Hepatocyte (in vitro differentiated cells): ENCODE data around the gene PCCA.

ENCODE experiments used
- EZH2 ChIP-seq: fragments of 200-600 bp; sonication (generic); IDR thresholded peaks from 2 replicates; pipeline ENCODE4 v1.6.1; 2016; ENCODE audit warnings: antibody characterized with exemption, mild to moderate bottlenecking, borderline replicate concordance
- TF ChIP-seq, protein P1 (sequence below): fragments of 200-600 bp; sonication (generic); IDR thresholded peaks from 2 replicates; pipeline ENCODE4 v1.5.1; 2016; ENCODE audit warnings: antibody characterized with exemption, mild to moderate bottlenecking; ENCODE audit not compliant: poor library complexity

DNA sequence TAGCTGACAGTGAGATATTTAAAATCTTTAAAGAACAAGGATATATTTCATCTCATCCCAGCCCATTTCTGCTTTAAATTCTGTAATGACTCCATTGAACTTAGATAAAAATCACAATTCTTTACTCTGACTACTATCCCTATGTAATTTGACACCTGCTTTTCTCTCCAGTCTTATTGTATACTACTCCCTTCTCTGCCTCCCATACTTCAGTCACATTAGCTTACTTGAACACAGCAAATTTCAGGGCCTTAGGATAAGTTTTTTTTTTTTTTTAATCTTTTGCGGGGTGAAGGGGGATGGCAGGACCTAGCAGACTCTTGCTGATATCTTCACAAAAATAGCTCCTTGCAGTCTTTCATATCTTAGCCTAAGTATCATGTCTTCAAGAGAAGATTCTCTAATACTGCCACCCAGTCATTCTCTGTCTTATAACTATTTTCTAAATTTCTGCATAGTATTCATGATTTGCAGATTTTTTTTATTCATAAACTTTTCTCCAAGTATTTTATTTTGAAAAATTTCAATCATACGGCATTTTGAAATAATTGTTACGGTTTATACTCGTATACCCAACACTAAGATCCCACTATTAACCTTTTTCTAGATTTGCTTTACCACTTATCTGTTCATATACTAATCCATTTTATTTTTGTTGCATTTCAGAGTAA lies 151.4 kb downstream of the PCCA start:
- TF ChIP-seq EZH2, result no peak
- TF ChIP-seq, protein P1, sequence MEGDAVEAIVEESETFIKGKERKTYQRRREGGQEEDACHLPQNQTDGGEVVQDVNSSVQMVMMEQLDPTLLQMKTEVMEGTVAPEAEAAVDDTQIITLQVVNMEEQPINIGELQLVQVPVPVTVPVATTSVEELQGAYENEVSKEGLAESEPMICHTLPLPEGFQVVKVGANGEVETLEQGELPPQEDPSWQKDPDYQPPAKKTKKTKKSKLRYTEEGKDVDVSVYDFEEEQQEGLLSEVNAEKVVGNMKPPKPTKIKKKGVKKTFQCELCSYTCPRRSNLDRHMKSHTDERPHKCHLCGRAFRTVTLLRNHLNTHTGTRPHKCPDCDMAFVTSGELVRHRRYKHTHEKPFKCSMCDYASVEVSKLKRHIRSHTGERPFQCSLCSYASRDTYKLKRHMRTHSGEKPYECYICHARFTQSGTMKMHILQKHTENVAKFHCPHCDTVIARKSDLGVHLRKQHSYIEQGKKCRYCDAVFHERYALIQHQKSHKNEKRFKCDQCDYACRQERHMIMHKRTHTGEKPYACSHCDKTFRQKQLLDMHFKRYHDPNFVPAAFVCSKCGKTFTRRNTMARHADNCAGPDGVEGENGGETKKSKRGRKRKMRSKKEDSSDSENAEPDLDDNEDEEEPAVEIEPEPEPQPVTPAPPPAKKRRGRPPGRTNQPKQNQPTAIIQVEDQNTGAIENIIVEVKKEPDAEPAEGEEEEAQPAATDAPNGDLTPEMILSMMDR, result no peak
